C4-2B (cell line): ENCODE data around the gene MELK.

Experiments
- ZFX ChIP-seq: fragments of 450-650 bp; IDR thresholded peaks from 2 replicates; pipeline ENCODE4 v1.6.1; 2017
- TF ChIP-seq, protein P1 (sequence below): fragments of 450-650 bp; conservative IDR thresholded peaks from 2 replicates; pipeline ENCODE4 v1.5.1; 2017; ENCODE audit warnings: mild to moderate bottlenecking

DNA sequence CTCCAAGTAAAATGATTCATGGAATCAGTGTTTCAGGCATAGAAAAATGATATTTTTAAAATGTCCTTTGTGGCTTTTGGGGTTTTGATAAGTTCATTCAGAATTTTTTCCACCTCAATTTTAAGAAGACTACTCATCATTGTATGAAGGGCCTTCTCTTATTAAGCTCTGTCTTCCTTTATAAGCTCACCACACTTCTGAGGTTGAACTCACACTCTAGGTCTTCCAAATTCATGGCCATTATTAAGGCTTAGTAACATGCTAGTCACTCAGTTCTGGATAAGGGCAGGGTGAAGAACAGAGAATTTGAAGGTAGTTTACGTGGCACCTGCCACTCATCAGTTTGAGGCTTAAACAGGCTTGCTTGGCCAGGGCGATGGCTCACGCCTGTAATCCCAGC is 4.2 kb downstream of the MELK start:
- TF ChIP-seq, protein P1, sequence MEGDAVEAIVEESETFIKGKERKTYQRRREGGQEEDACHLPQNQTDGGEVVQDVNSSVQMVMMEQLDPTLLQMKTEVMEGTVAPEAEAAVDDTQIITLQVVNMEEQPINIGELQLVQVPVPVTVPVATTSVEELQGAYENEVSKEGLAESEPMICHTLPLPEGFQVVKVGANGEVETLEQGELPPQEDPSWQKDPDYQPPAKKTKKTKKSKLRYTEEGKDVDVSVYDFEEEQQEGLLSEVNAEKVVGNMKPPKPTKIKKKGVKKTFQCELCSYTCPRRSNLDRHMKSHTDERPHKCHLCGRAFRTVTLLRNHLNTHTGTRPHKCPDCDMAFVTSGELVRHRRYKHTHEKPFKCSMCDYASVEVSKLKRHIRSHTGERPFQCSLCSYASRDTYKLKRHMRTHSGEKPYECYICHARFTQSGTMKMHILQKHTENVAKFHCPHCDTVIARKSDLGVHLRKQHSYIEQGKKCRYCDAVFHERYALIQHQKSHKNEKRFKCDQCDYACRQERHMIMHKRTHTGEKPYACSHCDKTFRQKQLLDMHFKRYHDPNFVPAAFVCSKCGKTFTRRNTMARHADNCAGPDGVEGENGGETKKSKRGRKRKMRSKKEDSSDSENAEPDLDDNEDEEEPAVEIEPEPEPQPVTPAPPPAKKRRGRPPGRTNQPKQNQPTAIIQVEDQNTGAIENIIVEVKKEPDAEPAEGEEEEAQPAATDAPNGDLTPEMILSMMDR: no peak
- no peak for TF ChIP-seq ZFX
